HG02981 (cell line): Measurements from ENCODE around the gene EEF1AKMT3.

ENCODE experiments used
- ATAC-seq: cut with Tn5 transposase; IDR thresholded peaks from one replicate; pipeline ENCODE4 v1.9.1; 2021; ENCODE audit warnings: mild to moderate bottlenecking, moderate library complexity; ENCODE audit not compliant: unreplicated experiment

Gene EEF1AKMT3

GRCh38 chr12:57735198-57735855, 37.1 kb upstream of the EEF1AKMT3 start:
- no peak for ATAC-seq

GRCh38 chr12:57735952-57736740, 36.3 kb upstream of the EEF1AKMT3 start:
- no peak for ATAC-seq

GRCh38 chr12:57736741-57737466, 35.5 kb upstream of the EEF1AKMT3 start:
- ATAC-seq, result no peak

- no peak for ATAC-seq
Observed at GRCh38 chr12:57737467-57738460, 34.6 kb upstream of the EEF1AKMT3 start.

- no peak for ATAC-seq
Observed at GRCh38 chr12:57738661-57739237, 33.7 kb upstream of the EEF1AKMT3 start, which contains the start of gene AGAP2. AGAP2 (minus strand) TSS chr12:57738742; CDS start chr12:57738246, 496 bp downstream.

GRCh38 chr12:57739387-57739786, 33.0 kb upstream of the EEF1AKMT3 start:
- ATAC-seq, result no peak

GRCh38 chr12:57739914-57740538, 32.4 kb upstream of the EEF1AKMT3 start:
- ATAC-seq, result no peak

GRCh38 chr12:57740656-57741412, 31.6 kb upstream of the EEF1AKMT3 start:
- ATAC-seq, result peak; percentile 57

GRCh38 chr12:57741413-57741789, 31.0 kb upstream of the EEF1AKMT3 start:
- ATAC-seq, result no peak

- ATAC-seq, result peak; percentile 48
Observed at GRCh38 chr12:57741844-57742738, 30.3 kb upstream of the EEF1AKMT3 start.

- no peak for ATAC-seq
Observed at GRCh38 chr12:57743769-57744168, 28.6 kb upstream of the EEF1AKMT3 start.

GRCh38 chr12:57744194-57744776, 28.1 kb upstream of the EEF1AKMT3 start:
- ATAC-seq, result peak; percentile 36

- ATAC-seq, result peak; percentile 75
Observed at GRCh38 chr12:57744777-57745484, 27.5 kb upstream of the EEF1AKMT3 start, which contains the start of gene TSPAN31. TSPAN31 (plus strand) TSS chr12:57745039; CDS start chr12:57745155, 116 bp downstream.

GRCh38 chr12:57745485-57745881, 26.9 kb upstream of the EEF1AKMT3 start:
- no peak for ATAC-seq

- no peak for ATAC-seq
Observed at GRCh38 chr12:57746025-57746424, 26.4 kb upstream of the EEF1AKMT3 start.

GRCh38 chr12:57749061-57749460, 23.4 kb upstream of the EEF1AKMT3 start:
- no peak for ATAC-seq
